HG02970 (cell line): ENCODE data around the gene ISLR.

Experiments used
- ATAC-seq: cut with Tn5 transposase; IDR thresholded peaks from one replicate; pipeline ENCODE4 v1.9.1; 2021; ENCODE audit warnings: mild to moderate bottlenecking, moderate library complexity, moderate number of reproducible peaks; ENCODE audit not compliant: unreplicated experiment, low FRiP score

Gene ISLR

GRCh38 chr15:74209560-74209958 is 36.0 kb downstream of the ISLR start:
- ATAC-seq, result no peak

- no peak for ATAC-seq
Observed at GRCh38 chr15:74209997-74210671, 36.6 kb downstream of the ISLR start.

- no peak for ATAC-seq
Observed at GRCh38 chr15:74210729-74211128, 37.2 kb downstream of the ISLR start.

GRCh38 chr15:74211656-74212055 is 38.1 kb downstream of the ISLR start:
- no peak for ATAC-seq

GRCh38 chr15:74212494-74212893 is 39.0 kb downstream of the ISLR start:
- ATAC-seq, result no peak

- no peak for ATAC-seq
Observed at GRCh38 chr15:74213858-74214284, 40.4 kb downstream of the ISLR start.

GRCh38 chr15:74214324-74215021 is 41.0 kb downstream of the ISLR start:
- ATAC-seq, result no peak

- ATAC-seq, result no peak
Observed at GRCh38 chr15:74215958-74216357, 42.4 kb downstream of the ISLR start.

GRCh38 chr15:74216949-74217348 is 43.4 kb downstream of the ISLR start:
- no peak for ATAC-seq

- ATAC-seq, result no peak
Observed at GRCh38 chr15:74217907-74218885, 44.7 kb downstream of the ISLR start.

GRCh38 chr15:74220475-74221248 is 47.2 kb downstream of the ISLR start:
- no peak for ATAC-seq

- ATAC-seq, result no peak
Observed at GRCh38 chr15:74221399-74222239, 48.1 kb downstream of the ISLR start.

- ATAC-seq, result no peak
Observed at GRCh38 chr15:74222240-74223119, 49.0 kb downstream of the ISLR start.

- ATAC-seq, result no peak
Observed at GRCh38 chr15:74225928-74226327, 52.4 kb downstream of the ISLR start.
